ENCODE measurements around the gene OR13C3. TPM values are rescaled to one million over a fixed set of nuclear protein-coding genes. Genes with fewer than 3 reads are reported as not detected.

Gene OR13C3
- total RNA-seq = not detected in 2 replicates

DNA sequence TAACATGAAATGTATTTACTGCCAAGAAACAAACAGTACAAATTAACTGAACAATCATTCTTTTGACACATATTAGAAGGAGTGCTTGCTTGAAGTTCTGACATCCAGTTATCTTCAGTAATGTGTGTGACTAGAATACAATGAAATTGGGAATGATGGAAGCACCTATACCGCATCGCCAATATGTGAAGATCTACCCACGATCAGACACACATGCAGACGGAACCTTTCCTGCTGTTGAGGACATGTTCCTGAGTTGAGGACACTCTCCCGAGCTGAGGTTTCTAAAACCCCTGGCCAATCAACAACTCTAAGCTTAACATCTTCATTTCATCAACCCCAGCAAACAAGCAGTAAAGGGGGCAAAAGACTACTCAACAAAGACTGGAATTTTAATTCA is at the start of gene OR13C3:
Gene OR13C3 (minus strand): TSS at position 101 of the 400 bp plus-strand sequence. CDS start 133 bp downstream, outside the sequence.

DNA sequence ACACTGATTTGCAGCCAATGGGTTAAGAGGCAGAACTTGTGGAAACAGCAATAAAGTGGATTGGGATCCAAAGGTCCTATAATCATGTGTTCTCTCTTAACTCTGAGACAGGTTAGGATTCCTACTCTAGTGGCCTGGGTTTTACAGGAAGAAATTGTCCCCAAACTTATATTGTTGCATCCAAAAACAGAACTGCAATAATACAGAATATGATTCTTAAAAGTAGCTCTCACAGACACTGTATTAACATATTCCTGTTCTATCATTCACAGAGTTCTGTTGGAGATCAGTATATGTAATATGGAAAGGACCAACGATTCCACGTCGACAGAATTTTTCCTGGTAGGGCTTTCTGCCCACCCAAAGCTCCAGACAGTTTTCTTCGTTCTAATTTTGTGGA is 32.2 kb upstream of the OR13C3 start, which contains the start of gene OR13C8:
Gene OR13C8 (plus strand): TSS at position 301 of the 400 bp plus-strand sequence. CDS start 0 bp downstream, at position 301.

DNA sequence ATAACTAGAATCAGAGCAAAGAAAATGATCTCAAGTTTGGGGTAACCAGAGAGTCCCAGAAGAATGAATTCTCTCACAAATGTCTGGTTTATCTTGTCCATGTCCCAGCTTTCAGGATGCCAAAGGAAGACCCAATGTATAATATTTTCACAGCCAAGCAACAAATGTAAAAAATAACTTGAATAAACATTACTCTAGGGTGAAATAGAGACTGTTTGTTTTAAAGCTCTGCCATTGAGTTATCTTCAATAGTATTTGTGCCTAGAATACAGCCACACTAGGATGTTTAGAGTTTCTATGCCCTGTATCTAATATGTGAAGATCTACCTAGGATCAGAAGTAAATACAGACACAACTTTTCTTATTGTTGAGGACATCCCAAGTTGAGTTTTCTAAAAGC is 9.5 kb downstream of the OR13C3 start, which contains the start of gene OR13C4:
Gene OR13C4 (minus strand): TSS at position 101 of the 400 bp plus-strand sequence. CDS start 0 bp downstream, at position 101.

GRCh38 chr9:104503963-104504362 is 32.7 kb downstream of the OR13C3 start, which contains the start of gene OR13F1:
OR13F1 (plus strand) TSS chr9:104504263; CDS start chr9:104504263, 0 bp downstream.

Other genes with a start within 250 kb of the OR13C3 start
- gene OR13F1, start 32.6 kb downstream of the OR13C3 start, total RNA-seq = not detected in 2 replicates
- gene OR13C4, start 9.6 kb downstream of the OR13C3 start, total RNA-seq = not detected in 2 replicates
- gene OR13C8, start 32.3 kb upstream of the OR13C3 start, total RNA-seq = not detected in 2 replicates
- gene OR13C5, start 62.6 kb upstream of the OR13C3 start, total RNA-seq = not detected in 2 replicates
- gene OR13C2, start 68.8 kb upstream of the OR13C3 start, total RNA-seq = not detected in 2 replicates
- gene OR13C9, start 81.3 kb upstream of the OR13C3 start, total RNA-seq = not detected in 2 replicates
- gene OR13D1, start 157.7 kb upstream of the OR13C3 start, total RNA-seq = not detected in 2 replicates
- gene NIPSNAP3A, start 210.8 kb upstream of the OR13C3 start, total RNA-seq = 18.7 and 24.6 TPM in 2 replicates
- gene NIPSNAP3B, start 227.3 kb upstream of the OR13C3 start, total RNA-seq = 0.35 and 0.37 TPM in 2 replicates